Activated CD4-positive, alpha-beta memory T cell treated with anti-CD3 and anti-CD28 coated beads, Interleukin-2, amount 10 ng/mL, durations not matched to agents 7 days and 5 days (primary cell): Measurements from ENCODE around the gene GSTT4. TPM values are rescaled to one million over a fixed set of nuclear protein-coding genes. Genes with fewer than 3 reads are reported as not detected.
"Not testable (repeated sequence)": the region's sequence is repeated elsewhere in the genome, so short reads cannot be mapped to it uniquely, and the experiment has no call there.

Source experiments
- CTCF ChIA-PET: fragments of 350-600 bp; sonication (Branson Sonifier 250); formaldehyde crosslinking; loops from one replicate; lab custom pipeline; 2021; ENCODE audit warnings: antibody characterized with exemption, inconsistent platforms; lab: Charles Lee
- POLR2A ChIA-PET: fragments of 350-600 bp; sonication (Branson Sonifier 250); formaldehyde crosslinking; loops from one replicate; lab custom pipeline; 2021; ENCODE audit warnings: antibody characterized with exemption; lab: Charles Lee
- DNase-seq: peaks from one replicate; pipeline ENCODE4 v3.0.0-alpha.2; 2020
- H3K27ac Mint-ChIP-seq: one replicate; pipeline ENCODE4 v1.8.0; 2021; ENCODE audit warnings: mild to moderate bottlenecking, mixed read lengths
- H3K27me3 Mint-ChIP-seq: one replicate; pipeline ENCODE4 v1.8.0; 2021; ENCODE audit warnings: mixed read lengths
- H3K36me3 Mint-ChIP-seq: one replicate; pipeline ENCODE4 v1.8.0; 2021; ENCODE audit warnings: low read depth, mixed read lengths
- H3K4me1 Mint-ChIP-seq: one replicate; pipeline ENCODE4 v1.8.0; 2021; ENCODE audit warnings: mixed read lengths
- H3K4me3 Mint-ChIP-seq: one replicate; pipeline ENCODE4 v1.8.0; 2021; ENCODE audit warnings: mild to moderate bottlenecking, mixed read lengths
- H3K9me3 Mint-ChIP-seq: one replicate; pipeline ENCODE4 v1.8.0; 2021; ENCODE audit warnings: mixed read lengths
- total RNA-seq, 2 experiments: library from RNA; stranded (reverse); gene quantifications; one replicate each; pipeline ENCODE4 v1.2.3, GENCODE V29; 2021

The GSTT4 gene
- total RNA-seq, 2 experiments from 2014 or later: not detected

GRCh38 chr22:24001314-24001713 is 3.9 kb downstream of the GSTT4 start:
- POLR2A ChIA-PET: no interaction called here
- no peak for DNase-seq
- CTCF ChIA-PET: no interaction called here
- H3K27me3 Mint-ChIP-seq: peaks cover 12% of the 10 kb centered on the region
- H3K4me1 Mint-ChIP-seq: peaks cover 4% of the 10 kb centered on the region
- H3K36me3 Mint-ChIP-seq: no peaks in the 10 kb centered on the region
- H3K27ac Mint-ChIP-seq: no peak overlapping the region
- H3K9me3 Mint-ChIP-seq: no peaks in the 10 kb centered on the region
- no peak overlapping the region for H3K4me3 Mint-ChIP-seq

GRCh38 chr22:23999779-24000178 is 5.5 kb downstream of the GSTT4 start:
- DNase-seq, H3K36me3 Mint-ChIP-seq, H3K9me3 Mint-ChIP-seq, H3K4me1 Mint-ChIP-seq, POLR2A ChIA-PET, CTCF ChIA-PET, H3K4me3 Mint-ChIP-seq, H3K27ac Mint-ChIP-seq: not testable (repeated sequence)
- H3K27me3 Mint-ChIP-seq: peaks cover 15% of the 10 kb centered on the region

GRCh38 chr22:23997092-23997491 is 8.2 kb downstream of the GSTT4 start:
- Mint-ChIP-seq H3K27me3 (peaks cover 13% of the 10 kb centered on the region), H3K36me3 (no peaks in the 10 kb centered on the region), H3K9me3 (no peaks in the 10 kb centered on the region), H3K4me3 (no peak overlapping the region), H3K27ac (no peak overlapping the region), H3K4me1 (peaks cover 4% of the 10 kb centered on the region)
- ChIA-PET CTCF (no interaction called here), POLR2A (no interaction called here)
- DNase-seq: no peak

DNA sequence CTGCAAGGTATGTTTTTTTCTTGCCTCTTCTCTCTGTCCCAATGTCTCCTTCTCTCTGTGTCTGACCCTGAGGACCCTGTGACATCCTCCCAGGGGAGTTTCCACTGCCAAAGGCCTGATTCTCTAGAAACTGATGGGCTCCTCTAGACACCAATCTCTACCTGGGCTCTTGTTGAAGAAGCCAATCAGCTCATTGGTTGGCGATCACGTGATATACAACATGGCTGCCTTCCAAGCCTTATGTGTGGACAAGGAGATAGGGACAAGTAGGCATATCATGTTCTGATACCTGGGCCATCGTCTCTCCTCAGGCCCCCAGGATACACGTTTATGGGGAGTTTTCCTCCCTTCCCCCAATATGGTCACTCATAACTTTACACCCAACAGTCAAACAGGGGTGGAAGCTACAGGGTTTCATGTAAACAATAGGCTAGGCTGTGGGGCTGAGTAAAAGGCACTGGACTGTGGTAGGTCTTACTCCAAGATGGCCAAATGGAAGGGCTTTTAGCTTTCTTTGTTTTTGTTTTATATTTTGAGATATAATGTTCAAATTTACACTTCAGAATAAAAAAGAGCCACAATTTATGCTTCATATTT is 11.6 kb downstream of the GSTT4 start:
- H3K27ac Mint-ChIP-seq, H3K9me3 Mint-ChIP-seq, H3K27me3 Mint-ChIP-seq, H3K4me3 Mint-ChIP-seq, POLR2A ChIA-PET, CTCF ChIA-PET, H3K4me1 Mint-ChIP-seq, H3K36me3 Mint-ChIP-seq, DNase-seq: not testable (repeated sequence)

- H3K4me3 Mint-ChIP-seq, H3K36me3 Mint-ChIP-seq, H3K4me1 Mint-ChIP-seq, DNase-seq, H3K27me3 Mint-ChIP-seq, H3K27ac Mint-ChIP-seq, H3K9me3 Mint-ChIP-seq, POLR2A ChIA-PET: not testable (repeated sequence)
- CTCF ChIA-PET: interaction anchor here (1.4 kb wide), 1 partner anchor 163 kb away, joined by 5 read pairs; no protein-coding TSS in a partner anchor
Measured at GRCh38 chr22:23993080-23993479, 12.2 kb downstream of the GSTT4 start.

DNA sequence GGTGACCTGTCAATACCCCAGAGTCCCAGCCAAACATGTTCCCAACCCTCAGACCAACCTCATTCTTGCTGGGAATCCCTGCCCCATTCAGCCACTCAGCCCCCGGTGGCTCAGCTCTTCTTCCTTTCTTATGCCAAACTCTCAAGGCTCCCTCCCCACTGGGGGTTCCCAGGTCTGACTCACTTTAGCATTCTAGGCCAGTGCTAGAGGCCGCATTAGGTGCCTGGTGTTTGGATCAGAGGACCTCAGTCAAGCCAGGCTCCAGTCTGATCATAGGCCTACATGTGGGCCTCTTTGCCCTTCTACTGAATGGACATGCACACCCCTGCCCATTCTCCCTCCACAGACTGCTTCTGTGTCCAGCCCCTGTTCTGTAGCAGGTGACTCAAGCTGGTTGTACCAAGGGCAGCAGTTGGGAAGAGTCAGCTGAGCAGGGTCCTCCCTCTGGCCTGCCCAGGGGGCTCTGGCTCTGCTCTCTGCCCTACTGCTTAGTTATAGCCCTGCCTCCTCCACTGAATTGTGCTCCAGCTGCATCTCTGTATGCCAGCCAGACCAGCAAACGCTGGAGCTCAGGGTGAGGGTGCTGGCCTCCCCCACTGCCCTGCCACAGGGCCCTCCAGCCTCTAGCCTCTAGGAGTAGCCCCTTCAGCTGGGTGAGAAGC is 15.5 kb downstream of the GSTT4 start:
- H3K4me1 Mint-ChIP-seq, POLR2A ChIA-PET, H3K36me3 Mint-ChIP-seq, H3K4me3 Mint-ChIP-seq, H3K27me3 Mint-ChIP-seq, H3K27ac Mint-ChIP-seq, DNase-seq, H3K9me3 Mint-ChIP-seq: not testable (repeated sequence)
- CTCF ChIA-PET: interaction anchor here (0.6 kb wide), 1 partner anchor 167 kb away, joined by 3 read pairs; no protein-coding TSS in a partner anchor

- H3K36me3 Mint-ChIP-seq, POLR2A ChIA-PET, CTCF ChIA-PET, DNase-seq, H3K4me3 Mint-ChIP-seq, H3K27ac Mint-ChIP-seq, H3K4me1 Mint-ChIP-seq, H3K27me3 Mint-ChIP-seq, H3K9me3 Mint-ChIP-seq: not testable (repeated sequence)
Measured at GRCh38 chr22:23986538-23987178, 18.6 kb downstream of the GSTT4 start.

DNA sequence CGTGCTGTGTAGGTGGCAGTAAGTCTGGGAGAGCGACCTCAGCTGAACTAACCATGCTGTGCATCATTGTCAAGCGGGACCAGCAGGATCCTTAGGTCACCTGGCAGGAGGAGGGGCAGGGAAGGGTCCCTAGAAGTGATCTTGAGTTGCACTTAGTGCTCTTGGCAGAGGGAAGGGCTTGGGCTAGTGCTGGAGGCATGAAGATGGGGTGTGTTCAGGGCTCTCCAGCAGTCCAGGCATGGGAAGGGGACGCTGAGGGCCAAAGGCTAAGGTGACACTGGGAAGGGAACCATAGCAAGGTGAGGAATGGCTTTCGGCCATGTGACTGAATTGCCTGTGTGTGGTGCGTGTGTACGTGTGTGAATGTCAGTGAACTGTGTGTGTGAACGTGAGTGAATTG is 19.2 kb downstream of the GSTT4 start:
- not testable (repeated sequence) for H3K27ac Mint-ChIP-seq, H3K9me3 Mint-ChIP-seq

DNA sequence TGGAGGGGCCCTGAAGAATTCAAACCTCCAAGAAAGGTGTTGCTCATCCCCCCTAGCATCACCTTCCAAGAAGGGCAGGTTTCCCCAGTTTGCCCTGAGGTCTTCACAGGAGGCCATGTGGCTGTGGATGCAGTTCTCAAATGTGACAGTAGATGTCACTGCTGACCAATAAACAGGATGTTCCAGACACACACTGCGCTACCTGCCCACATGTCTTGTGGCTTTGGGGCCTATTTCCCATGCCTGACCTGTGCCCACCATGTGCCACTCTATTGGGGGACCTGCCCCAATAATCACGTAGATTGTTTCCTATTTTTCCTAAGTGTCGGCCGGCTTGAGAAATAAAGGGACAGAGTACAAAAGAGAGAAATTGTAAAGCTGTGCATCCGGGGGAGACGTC is 20.8 kb downstream of the GSTT4 start:
- H3K9me3 Mint-ChIP-seq: no peaks in the 10 kb centered on the region
- POLR2A ChIA-PET: no interaction called here

More for the DNA sequence above, 19.2 kb downstream of the GSTT4 start:
- H3K4me1 Mint-ChIP-seq, H3K36me3 Mint-ChIP-seq, H3K27me3 Mint-ChIP-seq, H3K4me3 Mint-ChIP-seq, POLR2A ChIA-PET, DNase-seq, CTCF ChIA-PET: not testable (repeated sequence)

DNA sequence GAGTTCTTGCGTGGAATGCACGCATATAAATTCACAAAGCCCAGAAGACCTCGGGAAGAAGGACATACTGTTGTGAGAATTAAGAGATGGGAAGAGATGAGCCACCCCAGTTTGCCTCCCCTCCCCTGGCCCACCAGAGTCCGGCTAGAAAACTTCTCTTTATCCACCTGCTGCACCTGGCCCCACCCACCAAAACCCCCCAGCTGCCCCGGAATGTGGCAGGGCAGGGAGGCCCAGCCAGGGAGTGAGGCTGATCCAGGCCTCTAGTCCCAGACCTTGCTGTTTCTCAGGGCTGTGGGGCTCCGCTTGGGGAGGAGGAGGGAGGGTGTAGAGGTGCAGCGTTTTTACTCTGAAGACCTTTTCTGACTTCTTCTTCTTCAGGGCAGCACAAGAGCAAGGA is 24.7 kb downstream of the GSTT4 start:
- H3K4me3 Mint-ChIP-seq, CTCF ChIA-PET, H3K27ac Mint-ChIP-seq, DNase-seq, H3K36me3 Mint-ChIP-seq, H3K27me3 Mint-ChIP-seq, H3K4me1 Mint-ChIP-seq, POLR2A ChIA-PET, H3K9me3 Mint-ChIP-seq: not testable (repeated sequence)

More for the DNA sequence above, 20.8 kb downstream of the GSTT4 start:
- H3K4me1 Mint-ChIP-seq: peaks cover 1% of the 10 kb centered on the region
- peak; percentile 60 for DNase-seq
- no peaks in the 10 kb centered on the region for H3K36me3 Mint-ChIP-seq
- no peak overlapping the region for H3K27ac Mint-ChIP-seq
- no peak overlapping the region for H3K4me3 Mint-ChIP-seq
- no peaks in the 10 kb centered on the region for H3K27me3 Mint-ChIP-seq
- CTCF ChIA-PET: no interaction called here

DNA sequence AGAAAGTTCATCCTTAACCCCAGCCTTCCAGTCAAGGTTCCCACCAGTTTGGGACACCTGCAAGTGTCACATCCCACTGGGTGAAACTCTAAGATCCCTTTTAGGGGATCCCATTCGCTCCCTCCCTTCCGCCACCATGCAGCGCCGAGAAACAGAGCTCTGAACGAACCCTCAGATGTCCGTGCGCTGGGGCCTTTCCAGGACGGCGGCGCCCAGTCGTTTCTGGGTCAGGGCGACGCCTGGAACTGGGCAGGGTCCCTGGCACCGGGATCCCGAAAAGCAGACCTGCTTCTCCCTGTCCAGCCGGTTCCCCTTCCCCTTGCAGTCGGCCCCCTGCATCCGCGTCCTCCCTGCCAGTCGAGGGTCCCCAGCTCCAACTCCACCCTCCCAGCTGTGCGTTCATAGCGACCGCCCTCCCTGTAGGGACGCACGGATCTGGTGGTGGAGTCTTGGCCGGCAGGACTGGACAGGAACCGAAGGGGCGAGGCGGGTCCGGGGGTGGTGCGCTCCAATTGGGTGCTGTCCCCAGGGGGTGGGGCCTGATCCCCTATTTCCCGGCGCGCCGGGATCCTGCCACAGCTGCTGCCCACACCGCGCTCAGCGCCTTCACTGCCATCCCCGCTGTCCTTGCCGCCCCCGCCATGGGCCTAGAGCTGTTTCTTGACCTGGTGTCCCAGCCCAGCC is 25.6 kb downstream of the GSTT4 start, which contains the start of gene GSTT2:
Gene GSTT2, plus strand, starts transcription at position 578 of the 684 bp plus-strand sequence.
- H3K9me3 Mint-ChIP-seq, H3K27me3 Mint-ChIP-seq, CTCF ChIA-PET, DNase-seq, POLR2A ChIA-PET, H3K4me3 Mint-ChIP-seq, H3K4me1 Mint-ChIP-seq, H3K36me3 Mint-ChIP-seq, H3K27ac Mint-ChIP-seq: not testable (repeated sequence)

- H3K4me3 Mint-ChIP-seq, H3K27ac Mint-ChIP-seq, CTCF ChIA-PET, H3K4me1 Mint-ChIP-seq, H3K36me3 Mint-ChIP-seq, DNase-seq, H3K9me3 Mint-ChIP-seq, POLR2A ChIA-PET, H3K27me3 Mint-ChIP-seq: not testable (repeated sequence)
Measured at GRCh38 chr22:23977304-23977703, 27.9 kb downstream of the GSTT4 start.

DNA sequence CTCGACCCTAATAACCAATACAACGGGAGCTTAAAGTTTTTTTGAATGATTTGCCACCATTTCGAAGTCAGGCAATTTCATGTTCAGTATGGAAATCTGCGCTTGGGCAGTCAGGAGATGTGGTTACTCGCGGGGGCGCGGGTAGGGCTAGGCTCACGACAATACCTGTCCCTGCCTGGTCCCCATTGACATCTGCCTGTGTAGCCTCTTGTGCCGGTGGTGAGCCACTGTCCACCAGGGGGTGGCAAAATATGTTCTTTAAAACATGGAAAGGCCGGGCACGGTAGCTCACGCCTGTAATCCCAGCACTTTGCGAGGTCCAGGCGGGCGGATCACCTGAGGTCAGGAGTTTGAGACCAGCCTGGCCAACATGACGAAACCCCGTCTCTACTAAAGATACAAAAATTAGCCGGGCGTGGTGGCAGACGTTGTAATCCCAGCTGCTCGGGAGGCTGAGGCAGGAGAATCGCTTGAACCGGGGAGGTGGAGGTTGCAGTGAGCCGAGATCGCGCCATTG is 30.4 kb downstream of the GSTT4 start:
- DNase-seq, H3K27ac Mint-ChIP-seq, H3K27me3 Mint-ChIP-seq, CTCF ChIA-PET, POLR2A ChIA-PET, H3K4me3 Mint-ChIP-seq, H3K9me3 Mint-ChIP-seq: not testable (repeated sequence)
- H3K36me3 Mint-ChIP-seq: peaks cover 21% of the 10 kb centered on the region
- peaks cover 17% of the 10 kb centered on the region for H3K4me1 Mint-ChIP-seq
